ENCODE results near the gene NARF. TPM values are rescaled to one million over a fixed set of nuclear protein-coding genes. Genes with fewer than 3 reads are reported as not detected.

Gene NARF
- total and polyA plus RNA-seq, 2 donors from 2014 or later: 29.1 to 45.8 TPM

DNA sequence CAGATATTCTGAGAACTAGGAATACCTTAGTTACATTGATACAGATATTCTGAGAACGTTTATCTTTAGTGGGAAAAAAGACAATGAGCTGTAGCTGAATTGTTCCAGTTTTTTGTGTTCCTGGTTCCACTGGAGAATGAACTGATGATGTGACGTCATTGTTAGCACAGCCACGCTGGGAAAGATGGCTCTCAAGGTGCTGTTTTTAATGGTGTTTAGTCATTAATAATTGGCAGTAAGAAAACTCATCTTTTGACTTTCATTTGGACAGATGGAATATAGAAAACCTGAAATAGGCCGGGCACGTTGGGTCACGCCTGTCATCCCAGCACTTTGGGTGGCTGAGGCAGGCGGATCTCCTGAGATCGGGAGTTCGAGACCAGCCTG lies 71.4 kb downstream of the NARF start:
- peaks cover 0 to 32% (median 12%) of the 10 kb centered on the region in 3 donors for H3K4me1 ChIP-seq (ENCODE audit: control insufficient read depth in 2 of 3, insufficient read depth in 2 of 3, low read depth in 1 of 3, low read length in 3 of 3)
- DNase-seq: no peak
- H3K9ac ChIP-seq (ENCODE audit: low read length in 3 of 3): no peak overlapping the region
- no peak overlapping the region for H3K27ac ChIP-seq (ENCODE audit: low read depth in 2 of 2, low read length in 2 of 2)
- no peaks in the 10 kb centered on the region for H3K9me3 ChIP-seq (ENCODE audit: control insufficient read depth in 2 of 3, insufficient read depth in 1 of 3, low read length in 3 of 3)
- H3K27me3 ChIP-seq (ENCODE audit: control insufficient read depth, insufficient read depth, low read length): no peaks in the 10 kb centered on the region
- H3K36me3 ChIP-seq (ENCODE audit: control insufficient read depth in 2 of 3, insufficient read depth in 3 of 3, low read length in 3 of 3): no peaks in the 10 kb centered on the region
- no peak for TF ChIP-seq CTCF (IDR thresholded peaks at IDR 0.05; ENCODE audit: borderline replicate concordance, extremely low read depth, insufficient read depth)
- no peak overlapping the region for H3K4me3 ChIP-seq (ENCODE audit: low read length in 3 of 3)
- intact Hi-C loops (cut with DNase I): no loop called here
- FAIRE-seq: no peak

GRCh38 chr17:82531431-82531881 lies 72.9 kb downstream of the NARF start:
- H3K9me3 ChIP-seq (ENCODE audit: control insufficient read depth in 2 of 3, insufficient read depth in 1 of 3, low read length in 3 of 3): no peaks in the 10 kb centered on the region
- H3K36me3 ChIP-seq (ENCODE audit: control insufficient read depth in 2 of 3, insufficient read depth in 3 of 3, low read length in 3 of 3): no peaks in the 10 kb centered on the region
- intact Hi-C loops (cut with DNase I): no loop called here
- no peak overlapping the region for H3K27ac ChIP-seq (ENCODE audit: low read depth in 2 of 2, low read length in 2 of 2)
- no peak overlapping the region for H3K4me3 ChIP-seq (ENCODE audit: low read length in 3 of 3)
- DNase-seq: no peak
- H3K4me1 ChIP-seq (ENCODE audit: control insufficient read depth in 2 of 3, insufficient read depth in 2 of 3, low read depth in 1 of 3, low read length in 3 of 3): peaks cover 4 to 28% (median 17%) of the 10 kb centered on the region in 3 donors
- H3K9ac ChIP-seq (ENCODE audit: low read length in 3 of 3): no peak overlapping the region
- H3K27me3 ChIP-seq (ENCODE audit: control insufficient read depth, insufficient read depth, low read length): no peaks in the 10 kb centered on the region
- TF ChIP-seq CTCF (IDR thresholded peaks at IDR 0.05; ENCODE audit: borderline replicate concordance, extremely low read depth, insufficient read depth): no peak
- no peak for FAIRE-seq

DNA sequence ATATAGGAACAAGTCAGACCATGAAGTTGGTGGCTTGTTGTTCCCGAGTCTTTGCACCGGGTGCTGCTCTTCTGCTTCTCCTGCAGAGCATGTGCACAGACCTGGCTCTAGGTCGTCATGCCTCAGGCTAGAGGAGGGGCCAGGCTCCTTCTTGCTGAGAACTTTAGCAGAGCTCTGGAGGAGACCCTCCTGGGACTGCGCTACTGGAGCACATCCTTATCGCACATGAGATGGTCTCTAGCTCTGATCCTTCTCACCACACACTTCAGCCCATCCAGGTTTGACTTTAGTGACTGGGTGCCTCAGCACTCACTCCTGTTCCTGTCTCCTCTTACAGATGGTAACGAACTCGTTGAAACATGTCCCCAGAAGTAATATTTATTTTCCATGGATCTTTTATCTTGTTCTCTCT lies 75.9 kb downstream of the NARF start:
- H3K4me3 ChIP-seq (ENCODE audit: low read length in 3 of 3): no peak overlapping the region
- H3K27ac ChIP-seq (ENCODE audit: low read depth in 2 of 2, low read length in 2 of 2): no peak overlapping the region
- H3K36me3 ChIP-seq (ENCODE audit: control insufficient read depth in 2 of 3, insufficient read depth in 3 of 3, low read length in 3 of 3): no peaks in the 10 kb centered on the region
- no peak overlapping the region for H3K9ac ChIP-seq (ENCODE audit: low read length in 3 of 3)
- intact Hi-C loops (cut with DNase I): no loop called here
- TF ChIP-seq CTCF (IDR thresholded peaks at IDR 0.05; ENCODE audit: borderline replicate concordance, extremely low read depth, insufficient read depth): no peak
- H3K27me3 ChIP-seq (ENCODE audit: control insufficient read depth, insufficient read depth, low read length): no peaks in the 10 kb centered on the region
- FAIRE-seq (no peak), DNase-seq (no peak)
- H3K4me1 ChIP-seq (ENCODE audit: control insufficient read depth in 2 of 3, insufficient read depth in 2 of 3, low read depth in 1 of 3, low read length in 3 of 3): peaks cover 5 to 23% (median 20%) of the 10 kb centered on the region in 3 donors
- H3K9me3 ChIP-seq (ENCODE audit: control insufficient read depth in 2 of 3, insufficient read depth in 1 of 3, low read length in 3 of 3): no peaks in the 10 kb centered on the region
